Sigmoid colon (tissue), 7 donors: ENCODE data around the gene DAGLA. TPM values are rescaled to one million over a fixed set of nuclear protein-coding genes. Genes with fewer than 3 reads are reported as not detected.

Experiments
- DNase-seq: peaks from one replicate; pipeline ENCODE4 v3.0.0-alpha.2; 2019
- H3K27ac ChIP-seq, 4 donors: fragments of 200-600 bp; sonication (generic); one replicate each; pipeline ENCODE4 v1.5.1; 2016 to 2019; ENCODE audit warnings: mild to moderate bottlenecking in 1 of 4
- H3K27me3 ChIP-seq, 3 donors: fragments of 200-600 bp; sonication (generic); one replicate each; pipeline ENCODE4 v1.5.1; 2019; ENCODE audit warnings: mild to moderate bottlenecking in 1 of 3
- H3K36me3 ChIP-seq, 4 donors: fragments of 200-600 bp; sonication (generic); one replicate each; pipeline ENCODE4 v1.5.1; 2016 to 2019
- H3K4me1 ChIP-seq, 4 donors: fragments of 200-600 bp; sonication (generic); one replicate each; pipeline ENCODE4 v1.5.1; 2017 to 2019
- H3K4me3 ChIP-seq, 4 donors: fragments of 200-600 bp; sonication (generic); one replicate each; pipeline ENCODE4 v1.5.1; 2017 to 2019; ENCODE audit warnings: mild to moderate bottlenecking in 2 of 4, moderate library complexity in 1 of 4
- H3K9me3 ChIP-seq, 4 donors: fragments of 200-600 bp in 3 of 4; sonication (generic) in 3 of 4; one replicate each; pipeline versions ENCODE4 v1.5.1 to v1.6.1; 2013 to 2019
- CTCF ChIP-seq, 4 experiments: fragments of 450-650 bp in 3 of 4; fragments of 200-600 bp in 1 of 4; IDR thresholded peaks; one replicate each; pipeline ENCODE4 v1.5.1; 2016 to 2019; ENCODE audit warnings: antibody characterized with exemption in 4 of 4, mild to moderate bottlenecking in 3 of 4, moderate library complexity in 2 of 4
- EP300 ChIP-seq, 4 donors: sonication (generic); formaldehyde crosslinking; IDR thresholded peaks; one replicate each; pipeline ENCODE4 v1.6.1; 2017; ENCODE audit warnings: antibody characterized with exemption in 4 of 4
- POLR2A ChIP-seq, 2 donors: fragments of 450-650 bp; IDR thresholded peaks; one replicate each; pipeline ENCODE4 v1.6.1; 2016; ENCODE audit warnings: antibody characterized with exemption in 2 of 2, mild to moderate bottlenecking in 2 of 2, moderate library complexity in 2 of 2
- POLR2AphosphoS5 ChIP-seq, 4 donors: sonication (generic); formaldehyde crosslinking; IDR thresholded peaks; one replicate each; pipeline ENCODE4 v1.6.1; 2017; ENCODE audit warnings: antibody characterized with exemption in 4 of 4
- WGBS, 2 donors: extraction: QIAGEN DNeasy Blood & Tissue Kit; methylation state at CpG; one replicate each; pipeline ENCODE4 v1.1.7; 2013; 5-methylcytosine and 5-hydroxymethylcytosine counted together
- intact Hi-C: fragments of 100-400 bp; cut with DNase I; formaldehyde crosslinking; loops from one replicate; pipeline ENCODE4 v1.15.1; 2023
- polyA plus RNA-seq, 3 donors: library from polyadenylated mRNA; stranded (reverse); fragments of 200-250 nt; gene quantifications; one replicate each; pipeline ENCODE4 v1.2.3, GENCODE V29; 2013
- total RNA-seq, 4 donors: library from RNA; depleted of rRNA; stranded (reverse); fragments of >200 nt; gene quantifications; one replicate each; pipeline ENCODE4 v1.1.0, GENCODE V29; 2016
- donor health status: healthy with polysubstance abuse.
- donor health status: Bipolar disorder and iron deficiency.
- donor health status: healthy.

The DAGLA gene
- total and polyA plus RNA-seq, 7 donors, result 1.8 to 6.2 (median 2.1) TPM

GRCh38 chr11:61688365-61689163, 8.4 kb downstream of the DAGLA start:
- intact Hi-C loops, result no loop called here
- WGBS, 2 donors, result 13 to 60% methylated on average over 19 of the region's 19 CpGs

GRCh38 chr11:61689164-61689496, 8.9 kb downstream of the DAGLA start:
- TF ChIP-seq EP300 (IDR thresholded peaks at IDR 0.05) (no peak), CTCF (IDR thresholded peaks at IDR 0.05) (no peak), POLR2A (IDR thresholded peaks at IDR 0.05) (no peak), POLR2AphosphoS5 (IDR thresholded peaks at IDR 0.05) (no peak)
- no peak for DNase-seq
- Histone ChIP-seq H3K27ac (peak overlapping the region; percentile 81 to 84 (median 83)), H3K27me3 (peaks cover 0 to 8% (median 0%) of the 10 kb centered on the region in 3 donors), H3K36me3 (no peaks in the 10 kb centered on the region), H3K9me3 (no peaks in the 10 kb centered on the region), H3K4me1 (peaks cover 0 to 52% (median 23%) of the 10 kb centered on the region in 4 donors), H3K4me3 (no peak overlapping the region)
- WGBS, 2 donors, result 17 to 63% methylated on average over 3 of the region's 3 CpGs
- intact Hi-C loops, result no loop called here

More at GRCh38 chr11:61688365-61689163, 8.4 kb downstream of the DAGLA start:
- peak; percentile 91 for DNase-seq
- no peaks in the 10 kb centered on the region for H3K36me3 ChIP-seq
- no peak for TF ChIP-seq POLR2A (IDR thresholded peaks at IDR 0.05)
- TF ChIP-seq POLR2AphosphoS5 (IDR thresholded peaks at IDR 0.05), result peak; percentile 14 to 42 (median 27)
- TF ChIP-seq EP300 (IDR thresholded peaks at IDR 0.05), result no peak
- H3K27ac ChIP-seq, result peak overlapping the region; percentile 81 to 84 (median 83)
- peaks cover 0 to 51% (median 22%) of the 10 kb centered on the region in 4 donors for H3K4me1 ChIP-seq
- peaks cover 0 to 8% (median 0%) of the 10 kb centered on the region in 3 donors for H3K27me3 ChIP-seq
- peak overlapping the region in 2 of 4 donors; percentile 5 to 20 for H3K4me3 ChIP-seq
- no peaks in the 10 kb centered on the region for H3K9me3 ChIP-seq

GRCh38 chr11:61690706-61691379, 10.7 kb downstream of the DAGLA start:
- Histone ChIP-seq H3K27me3 (no peaks in the 10 kb centered on the region), H3K4me1 (peaks cover 0 to 64% (median 38%) of the 10 kb centered on the region in 4 donors), H3K36me3 (no peaks in the 10 kb centered on the region), H3K4me3 (no peak overlapping the region), H3K27ac (peak overlapping the region in 2 of 4 donors; percentile 7 to 31), H3K9me3 (no peaks in the 10 kb centered on the region)
- intact Hi-C loops, result no loop called here
- TF ChIP-seq POLR2AphosphoS5 (IDR thresholded peaks at IDR 0.05) (no peak), POLR2A (IDR thresholded peaks at IDR 0.05) (no peak), EP300 (IDR thresholded peaks at IDR 0.05) (no peak), CTCF (IDR thresholded peaks at IDR 0.05) (no peak)
- WGBS, 2 donors, result 32 to 78% methylated on average over 17 of the region's 17 CpGs
- DNase-seq, result no peak

GRCh38 chr11:61691380-61692156, 11.4 kb downstream of the DAGLA start:
- Histone ChIP-seq H3K9me3 (no peaks in the 10 kb centered on the region), H3K4me3 (no peak overlapping the region), H3K36me3 (no peaks in the 10 kb centered on the region), H3K27ac (peak overlapping the region in 3 of 4 donors; percentile 10 to 31 (median 17)), H3K4me1 (peaks cover 0 to 71% (median 45%) of the 10 kb centered on the region in 4 donors), H3K27me3 (no peaks in the 10 kb centered on the region)
- WGBS, 2 donors, result 46 to 71% methylated on average over 12 of the region's 12 CpGs
- TF ChIP-seq EP300 (IDR thresholded peaks at IDR 0.05) (no peak), POLR2AphosphoS5 (IDR thresholded peaks at IDR 0.05) (no peak), CTCF (IDR thresholded peaks at IDR 0.05) (no peak), POLR2A (IDR thresholded peaks at IDR 0.05) (no peak)
- intact Hi-C loops, result no loop called here
- no peak for DNase-seq
